Ishikawa (cell line): ENCODE results near the gene F11R.
A peak's percentile ranks its signal among the peaks of the same experiment; 100 is the strongest.

ENCODE experiments used
- CEBPB ChIP-seq: IDR thresholded peaks from 2 replicates; pipeline ENCODE4 v1.6.1; 2012
- EP300 ChIP-seq: IDR thresholded peaks from 2 replicates; pipeline ENCODE4 v1.6.1; 2012; ENCODE audit warnings: borderline replicate concordance
- FOXM1 ChIP-seq: IDR thresholded peaks from 2 replicates; pipeline ENCODE4 v1.6.1; 2012; ENCODE audit warnings: low read depth, borderline replicate concordance
- RAD21 ChIP-seq: IDR thresholded peaks from 2 replicates; pipeline ENCODE4 v1.6.1; 2012; ENCODE audit warnings: low read depth
- TAF1 ChIP-seq: IDR thresholded peaks from 2 replicates; pipeline ENCODE4 v1.6.1; 2012; ENCODE audit warnings: low read depth, mild to moderate bottlenecking
- TCF12 ChIP-seq: IDR thresholded peaks from 2 replicates; pipeline ENCODE4 v1.6.1; 2012; ENCODE audit warnings: low read depth
- TF ChIP-seq, protein P1 (sequence below): IDR thresholded peaks from 2 replicates; pipeline ENCODE4 v1.6.1; 2012

DNA sequence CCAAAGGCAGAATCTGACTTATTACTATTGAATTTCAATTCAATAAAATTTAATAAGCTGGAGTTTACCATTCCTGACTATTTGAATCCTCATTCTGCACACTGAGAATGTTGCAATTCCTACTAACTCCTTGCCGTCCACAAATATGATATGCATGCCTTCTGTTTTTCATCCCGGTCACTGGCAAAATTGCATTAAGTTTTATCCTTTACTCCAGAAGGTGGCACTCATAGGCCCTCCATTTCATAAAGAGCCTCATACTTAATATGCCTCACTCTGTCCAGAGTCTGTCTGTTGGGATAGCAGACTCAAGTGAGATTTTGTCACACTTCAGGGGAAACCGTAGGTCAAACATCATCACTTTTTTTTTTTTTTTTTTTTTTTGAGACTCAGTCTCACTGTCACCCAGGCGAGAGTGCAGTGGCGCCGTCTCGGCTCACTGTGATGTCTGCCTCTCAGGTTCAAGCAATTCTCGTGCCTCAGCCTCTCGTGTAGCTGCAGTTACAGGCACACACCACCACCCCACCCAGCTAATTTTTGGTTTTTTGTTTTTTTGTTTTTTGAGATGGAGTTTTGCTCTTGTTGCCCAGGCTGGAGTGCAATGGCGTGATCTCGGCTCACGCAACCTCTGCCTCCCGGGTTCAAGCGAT lies 27.3 kb downstream of the F11R start:
- TF ChIP-seq EP300: no peak
- no peak for TF ChIP-seq CEBPB
- TF ChIP-seq FOXM1: no peak
- TF ChIP-seq TAF1: no peak
- TF ChIP-seq, protein P1, sequence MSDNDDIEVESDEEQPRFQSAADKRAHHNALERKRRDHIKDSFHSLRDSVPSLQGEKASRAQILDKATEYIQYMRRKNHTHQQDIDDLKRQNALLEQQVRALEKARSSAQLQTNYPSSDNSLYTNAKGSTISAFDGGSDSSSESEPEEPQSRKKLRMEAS: no peak
- no peak for TF ChIP-seq TCF12
- TF ChIP-seq RAD21: peak; percentile 17; the same call in 1 of the 2 replicates
